ENCODE measurements around the gene SETD3.

SETD3 gene

GRCh38 chr14:99363616-99364290 lies 116.9 kb downstream of the SETD3 start:
- H3F3A ChIP-seq (ENCODE audit: insufficient read depth) = no peaks in the 10 kb centered on the region
- no peaks in the 10 kb centered on the region for H3K79me2 ChIP-seq (ENCODE audit: insufficient read depth, low read length)
- TF ChIP-seq EZH2phosphoT487 (conservative IDR thresholded peaks at IDR 0.05; ENCODE audit: low read length) = no peak
- TF ChIP-seq CTCF (IDR thresholded peaks at IDR 0.05; ENCODE audit: insufficient read depth, low read length, poor library complexity, severe bottlenecking) = no peak
- H3K4me2 ChIP-seq (ENCODE audit: low read depth, low read length, poor library complexity, severe bottlenecking) = no peak overlapping the region
- H3K27me3 ChIP-seq (ENCODE audit: low read length) = no peaks in the 10 kb centered on the region
- no peaks in the 10 kb centered on the region for H3K36me3 ChIP-seq (ENCODE audit: low read length)
- H4K20me1 ChIP-seq (ENCODE audit: low read depth, low read length) = no peaks in the 10 kb centered on the region
- H2AFZ ChIP-seq (ENCODE audit: low read depth, low read length, severe bottlenecking) = no peak overlapping the region
- H3K9ac ChIP-seq (ENCODE audit: low read length) = no peak overlapping the region
- no peak overlapping the region for H3K4me3 ChIP-seq (ENCODE audit: insufficient read depth, low read length, poor library complexity, severe bottlenecking)
- no peaks in the 10 kb centered on the region for H3K9me3 ChIP-seq (ENCODE audit: insufficient read depth, low read length)
- H3K9me2 ChIP-seq (replicated peaks; ENCODE audit: insufficient read depth, low read length) = no peaks in the 10 kb centered on the region
- H3K27ac ChIP-seq (ENCODE audit: low read depth, low read length) = no peak overlapping the region

- Histone ChIP-seq H3K9me3 (ENCODE audit: insufficient read depth, low read length) (no peaks in the 10 kb centered on the region), H3K4me3 (ENCODE audit: insufficient read depth, low read length, poor library complexity, severe bottlenecking) (no peak overlapping the region), H3F3A (ENCODE audit: insufficient read depth) (no peaks in the 10 kb centered on the region), H3K36me3 (ENCODE audit: low read length) (no peaks in the 10 kb centered on the region), H3K9ac (ENCODE audit: low read length) (no peak overlapping the region), H3K79me2 (ENCODE audit: insufficient read depth, low read length) (no peaks in the 10 kb centered on the region), H2AFZ (ENCODE audit: low read depth, low read length, severe bottlenecking) (no peak overlapping the region), H4K20me1 (ENCODE audit: low read depth, low read length) (no peaks in the 10 kb centered on the region), H3K4me2 (ENCODE audit: low read depth, low read length, poor library complexity, severe bottlenecking) (no peak overlapping the region), H3K9me2 (replicated peaks; ENCODE audit: insufficient read depth, low read length) (no peaks in the 10 kb centered on the region), H3K27me3 (ENCODE audit: low read length) (no peaks in the 10 kb centered on the region), H3K27ac (ENCODE audit: low read depth, low read length) (no peak overlapping the region)
- TF ChIP-seq CTCF (IDR thresholded peaks at IDR 0.05; ENCODE audit: insufficient read depth, low read length, poor library complexity, severe bottlenecking) (no peak), EZH2phosphoT487 (conservative IDR thresholded peaks at IDR 0.05; ENCODE audit: low read length) (no peak)
These were observed 117.6 kb downstream of the SETD3 start for GRCh38 chr14:99363051-99363450.

- Histone ChIP-seq H3K9me3 (ENCODE audit: insufficient read depth, low read length) (no peaks in the 10 kb centered on the region), H3K36me3 (ENCODE audit: low read length) (no peaks in the 10 kb centered on the region), H3K27me3 (ENCODE audit: low read length) (no peaks in the 10 kb centered on the region), H3F3A (ENCODE audit: insufficient read depth) (no peaks in the 10 kb centered on the region), H3K9me2 (replicated peaks; ENCODE audit: insufficient read depth, low read length) (no peaks in the 10 kb centered on the region), H4K20me1 (ENCODE audit: low read depth, low read length) (no peaks in the 10 kb centered on the region), H3K27ac (ENCODE audit: low read depth, low read length) (no peak overlapping the region), H3K9ac (ENCODE audit: low read length) (no peak overlapping the region), H3K79me2 (ENCODE audit: insufficient read depth, low read length) (no peaks in the 10 kb centered on the region), H3K4me2 (ENCODE audit: low read depth, low read length, poor library complexity, severe bottlenecking) (no peak overlapping the region), H3K4me3 (ENCODE audit: insufficient read depth, low read length, poor library complexity, severe bottlenecking) (no peak overlapping the region), H2AFZ (ENCODE audit: low read depth, low read length, severe bottlenecking) (no peak overlapping the region)
- TF ChIP-seq CTCF (IDR thresholded peaks at IDR 0.05; ENCODE audit: insufficient read depth, low read length, poor library complexity, severe bottlenecking) (no peak), EZH2phosphoT487 (conservative IDR thresholded peaks at IDR 0.05; ENCODE audit: low read length) (no peak)
These were observed 119.0 kb downstream of the SETD3 start for GRCh38 chr14:99361596-99362215.

All from SU-DHL-6 (cell line).